HL-60 (cell line): ENCODE data around the gene EEF2.

ENCODE experiments used
- DNase-seq, 2 experiments: peaks; one replicate each; pipeline ENCODE4 v3.0.0-alpha.2; 2010 to 2020; ENCODE audit warnings: low read depth in 1 of 2, low spot score in 1 of 2
- H3K27ac ChIP-seq: fragments of 250-450 bp; sonication (Bioruptor Pico); replicated peaks from 2 replicates; pipeline ENCODE4 v1.5.1; 2020; ENCODE audit warnings: mild to moderate bottlenecking, moderate library complexity
- H3K27me3 ChIP-seq: fragments of 250-450 bp; sonication (Bioruptor Pico); 2 replicates; pipeline ENCODE4 v1.5.1; 2021; ENCODE audit warnings: mild to moderate bottlenecking, moderate library complexity; ENCODE audit not compliant: insufficient read depth, poor library complexity, severe bottlenecking
- H3K4me3 ChIP-seq: replicated peaks from 2 replicates; pipeline ENCODE4 v1.5.1; 2011; ENCODE audit warnings: mild to moderate bottlenecking, control low read depth, low read length; ENCODE audit not compliant: insufficient read depth
- GABPA ChIP-seq: IDR thresholded peaks from 2 replicates; pipeline ENCODE4 v1.6.1; 2012; ENCODE audit warnings: low read depth
- POLR2AphosphoS5 ChIP-seq: IDR thresholded peaks from 2 replicates; pipeline ENCODE4 v1.6.1; 2012; ENCODE audit warnings: low read depth
- SPI1 ChIP-seq: IDR thresholded peaks from 2 replicates; pipeline ENCODE4 v1.6.1; 2012; ENCODE audit warnings: low read depth, mild to moderate bottlenecking, borderline replicate concordance
- TF ChIP-seq, protein P1 (sequence below): IDR thresholded peaks from one replicate; pipeline ENCODE4 v1.5.1; 2011; ENCODE audit warnings: low read length, control low read depth, inconsistent platforms; ENCODE audit not compliant: insufficient read depth
- TF ChIP-seq, protein P2 (sequence below): IDR thresholded peaks from 2 replicates; pipeline ENCODE4 v1.6.1; 2012; ENCODE audit warnings: low read depth; ENCODE audit not compliant: insufficient replicate concordance

EEF2 gene

DNA sequence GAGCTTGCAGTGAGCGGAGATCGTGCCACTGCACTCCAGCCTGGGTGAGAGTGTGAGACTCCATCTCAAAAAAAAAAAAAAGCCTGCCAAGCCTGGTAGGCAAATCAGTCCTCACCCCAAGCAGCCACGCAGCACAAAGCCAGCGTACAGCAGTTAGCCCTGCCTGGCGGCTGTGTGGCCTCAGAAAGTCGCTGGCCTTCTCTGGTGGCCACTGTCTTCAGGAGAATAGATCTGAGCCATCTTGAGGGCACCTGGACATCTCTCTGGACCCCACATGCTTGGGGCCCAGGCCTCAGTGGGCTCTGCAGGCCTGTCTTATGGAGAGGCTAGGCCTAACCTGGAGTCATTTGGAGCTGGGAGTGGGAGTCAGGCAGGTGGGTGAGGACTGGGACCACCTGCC lies 45.3 kb upstream of the EEF2 start:
- TF ChIP-seq SPI1 (no peak), POLR2AphosphoS5 (no peak), GABPA (no peak)
- TF ChIP-seq, protein P1, sequence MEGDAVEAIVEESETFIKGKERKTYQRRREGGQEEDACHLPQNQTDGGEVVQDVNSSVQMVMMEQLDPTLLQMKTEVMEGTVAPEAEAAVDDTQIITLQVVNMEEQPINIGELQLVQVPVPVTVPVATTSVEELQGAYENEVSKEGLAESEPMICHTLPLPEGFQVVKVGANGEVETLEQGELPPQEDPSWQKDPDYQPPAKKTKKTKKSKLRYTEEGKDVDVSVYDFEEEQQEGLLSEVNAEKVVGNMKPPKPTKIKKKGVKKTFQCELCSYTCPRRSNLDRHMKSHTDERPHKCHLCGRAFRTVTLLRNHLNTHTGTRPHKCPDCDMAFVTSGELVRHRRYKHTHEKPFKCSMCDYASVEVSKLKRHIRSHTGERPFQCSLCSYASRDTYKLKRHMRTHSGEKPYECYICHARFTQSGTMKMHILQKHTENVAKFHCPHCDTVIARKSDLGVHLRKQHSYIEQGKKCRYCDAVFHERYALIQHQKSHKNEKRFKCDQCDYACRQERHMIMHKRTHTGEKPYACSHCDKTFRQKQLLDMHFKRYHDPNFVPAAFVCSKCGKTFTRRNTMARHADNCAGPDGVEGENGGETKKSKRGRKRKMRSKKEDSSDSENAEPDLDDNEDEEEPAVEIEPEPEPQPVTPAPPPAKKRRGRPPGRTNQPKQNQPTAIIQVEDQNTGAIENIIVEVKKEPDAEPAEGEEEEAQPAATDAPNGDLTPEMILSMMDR, result no peak
- TF ChIP-seq, protein P2, sequence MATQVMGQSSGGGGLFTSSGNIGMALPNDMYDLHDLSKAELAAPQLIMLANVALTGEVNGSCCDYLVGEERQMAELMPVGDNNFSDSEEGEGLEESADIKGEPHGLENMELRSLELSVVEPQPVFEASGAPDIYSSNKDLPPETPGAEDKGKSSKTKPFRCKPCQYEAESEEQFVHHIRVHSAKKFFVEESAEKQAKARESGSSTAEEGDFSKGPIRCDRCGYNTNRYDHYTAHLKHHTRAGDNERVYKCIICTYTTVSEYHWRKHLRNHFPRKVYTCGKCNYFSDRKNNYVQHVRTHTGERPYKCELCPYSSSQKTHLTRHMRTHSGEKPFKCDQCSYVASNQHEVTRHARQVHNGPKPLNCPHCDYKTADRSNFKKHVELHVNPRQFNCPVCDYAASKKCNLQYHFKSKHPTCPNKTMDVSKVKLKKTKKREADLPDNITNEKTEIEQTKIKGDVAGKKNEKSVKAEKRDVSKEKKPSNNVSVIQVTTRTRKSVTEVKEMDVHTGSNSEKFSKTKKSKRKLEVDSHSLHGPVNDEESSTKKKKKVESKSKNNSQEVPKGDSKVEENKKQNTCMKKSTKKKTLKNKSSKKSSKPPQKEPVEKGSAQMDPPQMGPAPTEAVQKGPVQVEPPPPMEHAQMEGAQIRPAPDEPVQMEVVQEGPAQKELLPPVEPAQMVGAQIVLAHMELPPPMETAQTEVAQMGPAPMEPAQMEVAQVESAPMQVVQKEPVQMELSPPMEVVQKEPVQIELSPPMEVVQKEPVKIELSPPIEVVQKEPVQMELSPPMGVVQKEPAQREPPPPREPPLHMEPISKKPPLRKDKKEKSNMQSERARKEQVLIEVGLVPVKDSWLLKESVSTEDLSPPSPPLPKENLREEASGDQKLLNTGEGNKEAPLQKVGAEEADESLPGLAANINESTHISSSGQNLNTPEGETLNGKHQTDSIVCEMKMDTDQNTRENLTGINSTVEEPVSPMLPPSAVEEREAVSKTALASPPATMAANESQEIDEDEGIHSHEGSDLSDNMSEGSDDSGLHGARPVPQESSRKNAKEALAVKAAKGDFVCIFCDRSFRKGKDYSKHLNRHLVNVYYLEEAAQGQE, result no peak
- no peaks in the 10 kb centered on the region for H3K27me3 ChIP-seq

DNA sequence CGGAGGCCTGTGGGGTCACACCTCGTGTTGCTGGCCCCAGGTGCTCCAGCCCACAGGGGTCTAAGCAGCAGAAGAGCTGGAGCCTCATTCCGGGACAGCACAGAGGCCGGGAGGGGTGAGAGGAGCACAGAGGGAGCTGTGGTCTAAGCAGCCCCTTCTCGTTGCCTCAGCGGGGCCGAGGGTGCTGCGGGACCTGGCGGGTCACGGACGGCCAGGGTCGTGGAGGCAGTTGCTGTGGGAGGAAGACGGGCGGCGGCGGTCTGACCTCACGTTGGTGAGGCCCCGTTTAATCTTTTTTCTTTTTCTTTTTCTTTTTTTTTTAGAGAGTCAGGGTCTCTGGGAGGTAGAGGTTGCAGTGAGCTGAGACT lies 44.0 kb upstream of the EEF2 start:
- TF ChIP-seq, protein P1, result no peak
- TF ChIP-seq POLR2AphosphoS5 (no peak), SPI1 (no peak), GABPA (no peak)
- TF ChIP-seq, protein P2, result no peak
- Histone ChIP-seq H3K27ac (no peak overlapping the region), H3K4me3 (no peak overlapping the region), H3K27me3 (no peaks in the 10 kb centered on the region)
- no peak for DNase-seq

More for the DNA sequence above, 45.3 kb upstream of the EEF2 start:
- H3K4me3 ChIP-seq, result no peak overlapping the region
- DNase-seq, result no peak
- H3K27ac ChIP-seq, result no peak overlapping the region

DNA sequence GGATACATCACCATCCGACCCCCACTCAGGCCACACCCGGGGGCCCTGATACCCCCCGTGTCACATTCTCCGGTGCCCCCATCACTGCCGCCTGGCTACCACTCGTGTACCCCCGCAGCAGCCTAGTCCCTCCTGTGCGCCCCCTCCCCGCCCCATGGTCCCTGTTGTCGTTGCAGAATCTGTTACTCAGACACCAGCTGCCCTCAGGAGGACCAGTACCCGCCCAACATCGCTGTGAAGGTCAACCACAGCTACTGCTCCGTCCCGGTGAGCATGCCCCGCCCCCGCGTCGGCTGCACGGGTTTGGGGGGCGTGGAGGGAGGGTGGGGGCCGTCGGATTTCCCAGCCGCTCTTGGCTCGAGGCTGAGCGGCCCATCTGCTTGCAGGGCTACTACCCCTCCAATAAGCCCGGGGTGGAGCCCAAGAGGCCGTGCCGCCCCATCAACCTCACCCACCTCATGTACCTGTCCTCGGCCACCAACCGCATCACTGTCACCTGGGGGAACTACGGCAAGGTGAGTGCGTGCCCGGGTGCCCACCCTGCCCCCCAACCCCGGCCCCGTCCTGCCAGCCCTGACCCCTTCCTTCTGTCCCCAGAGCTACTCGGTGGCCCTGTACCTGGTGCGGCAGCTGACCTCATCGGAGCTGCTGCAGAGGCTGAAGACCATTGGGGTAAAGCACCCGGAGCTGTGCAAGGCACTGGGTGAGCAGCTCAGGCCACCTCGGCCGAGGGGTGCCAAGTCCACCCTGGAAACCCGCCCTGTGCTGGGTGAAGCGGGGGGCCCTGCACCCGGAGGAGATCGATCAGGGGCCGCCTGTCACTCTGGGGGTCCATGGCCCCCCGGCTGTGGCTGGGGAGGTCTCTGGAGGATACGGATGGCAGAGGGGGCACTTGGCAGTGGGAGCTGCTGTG lies 43.3 kb upstream of the EEF2 start:
- TF ChIP-seq POLR2AphosphoS5 (no peak), SPI1 (no peak)
- TF ChIP-seq, protein P2, result no peak
- TF ChIP-seq, protein P1, result no peak
- Histone ChIP-seq H3K27me3 (no peaks in the 10 kb centered on the region), H3K27ac (no peak overlapping the region), H3K4me3 (no peak overlapping the region)
- DNase-seq, result no peak
